ENCODE measurements around the gene JHY.

- TF ChIP-seq CTCF (IDR thresholded peaks at IDR 0.05) (no peak), POLR2A (IDR thresholded peaks at IDR 0.05) (no peak)
Observed at GRCh38 chr11:122872046-122872445, 10.5 kb upstream of the JHY start.
